K562 (cell line): ENCODE results near the gene NUFIP1. TPM values are rescaled to one million over a fixed set of nuclear protein-coding genes. Genes with fewer than 3 reads are reported as not detected.
A peak's percentile ranks its signal among the peaks of the same experiment; 100 is the strongest.

Source experiments
- CBFA2T2 ChIP-seq: fragments of 450-650 bp; conservative IDR thresholded peaks from 2 replicates; pipeline ENCODE4 v1.6.1; 2017; ENCODE audit warnings: mild to moderate bottlenecking
- CBX3 ChIP-seq, 2 experiments: IDR thresholded peaks; 1 replicate in 1 of 2; 2 replicates in 1 of 2; pipeline ENCODE4 v1.6.1; 2012; ENCODE audit warnings: inconsistent platforms in 2 of 2, low read length in 2 of 2, borderline replicate concordance in 1 of 2, control low read depth in 1 of 2
- CC2D1A ChIP-seq: fragments of 450-650 bp; IDR thresholded peaks from 2 replicates; pipeline ENCODE4 v1.6.1; 2017; ENCODE audit warnings: mild to moderate bottlenecking
- CREM ChIP-seq: IDR thresholded peaks from 2 replicates; pipeline ENCODE4 v1.6.1; 2014; ENCODE audit warnings: antibody characterized with exemption, low read depth
- CUX1 ChIP-seq: fragments of 200-800 bp; sonication (Bioruptor generic); IDR thresholded peaks from 2 replicates; pipeline ENCODE4 v1.6.1; 2016; ENCODE audit warnings: missing genetic modification characterization, missing compliant biosample characterization
- ETS2 ChIP-seq: IDR thresholded peaks from 2 replicates; pipeline ENCODE4 v1.6.1; 2016; ENCODE audit warnings: borderline replicate concordance, missing genetic modification characterization, mild to moderate bottlenecking, moderate library complexity, missing compliant biosample characterization; ENCODE audit not compliant: poor library complexity, severe bottlenecking
- FOS ChIP-seq: IDR thresholded peaks from 3 replicates; pipeline ENCODE4 v1.6.1; 2011; ENCODE audit not compliant: insufficient read length; ENCODE audit errors: extremely low read depth
- HDAC6 ChIP-seq: IDR thresholded peaks from 2 replicates; pipeline ENCODE4 v1.6.1; 2012; ENCODE audit warnings: low read depth, mild to moderate bottlenecking, control low read depth, inconsistent platforms, low read length, moderate library complexity
- HMG20A ChIP-seq: fragments of 450-650 bp; formaldehyde crosslinking; conservative IDR thresholded peaks from 2 replicates; pipeline ENCODE4 v1.4.0; 2020; ENCODE audit warnings: mild to moderate bottlenecking, mixed read lengths
- HMG20B ChIP-seq: fragments of 250-450 bp; sonication (Bioruptor Pico); IDR thresholded peaks from 2 replicates; pipeline ENCODE4 v1.5.0; 2021; ENCODE audit warnings: mild to moderate bottlenecking
- MEIS2 ChIP-seq: fragments of 450-650 bp; IDR thresholded peaks from 2 replicates; pipeline ENCODE4 v1.6.1; 2014; ENCODE audit warnings: mild to moderate bottlenecking; ENCODE audit not compliant: partially characterized antibody
- MLLT1 ChIP-seq, 2 experiments: fragments of 450-650 bp; IDR thresholded peaks; 2 replicates each; pipeline ENCODE4 v1.6.1; 2016
- POLR2AphosphoS5 ChIP-seq: IDR thresholded peaks from 2 replicates; pipeline ENCODE4 v1.6.1; 2011; ENCODE audit warnings: mild to moderate bottlenecking, low read depth, low read length, moderate library complexity; ENCODE audit not compliant: control insufficient read depth, insufficient read depth
- RBBP5 ChIP-seq: fragments of 200-600 bp; sonication (generic); IDR thresholded peaks from 2 replicates; pipeline ENCODE4 v1.6.1; 2012; ENCODE audit warnings: borderline replicate concordance, mild to moderate bottlenecking, low read length, control low read depth, inconsistent platforms; ENCODE audit not compliant: insufficient read depth, poor library complexity, severe bottlenecking
- TAF15 ChIP-seq: fragments of 200-400 bp; formaldehyde crosslinking; IDR thresholded peaks from 2 replicates; pipeline ENCODE4 v1.6.1; 2017; ENCODE audit warnings: mild to moderate bottlenecking, low read depth, low read length, moderate library complexity
- TBP ChIP-seq: optimal IDR thresholded peaks from 2 replicates; pipeline ENCODE3; 2011; ENCODE audit warnings: low read depth, low read length, improper control_type of control experiment
- TEAD1 ChIP-seq, 2 experiments: fragments of 450-650 bp in 1 of 2; sonication (generic) in 1 of 2; formaldehyde crosslinking; IDR thresholded peaks; 2 replicates each; pipeline versions ENCODE4 v1.4.0 to v1.8.0; 2020 to 2022; ENCODE audit warnings: mild to moderate bottlenecking in 2 of 2, missing genetic modification reagents in 1 of 2
- ZNF311 ChIP-seq: fragments of 250-450 bp; sonication (Bioruptor Pico); IDR thresholded peaks from 2 replicates; pipeline ENCODE4 v1.4.0; 2020; ENCODE audit warnings: mild to moderate bottlenecking, moderate library complexity
- ZNF507 ChIP-seq: conservative IDR thresholded peaks from 2 replicates; pipeline ENCODE4 v1.6.1; 2017; ENCODE audit warnings: missing genetic modification characterization, missing compliant biosample characterization
- polyA plus RNA-seq, 8 experiments: library from polyadenylated mRNA; depleted of rRNA in 4 of 8; stranded (reverse) in 5 of 8; unstranded in 3 of 8; fragments of >200 nt; fragmentation: Nextera tagmentation in 2 of 8; fragmentation: Illumina TruSeq in 1 of 8; extraction: Ambion mirVana in 2 of 8; extraction: Trizol in 1 of 8; gene quantifications; 2 replicates each; pipeline versions ENCODE4 v1.2.1 to v1.2.3, GENCODE V29; 2011 to 2014; ENCODE audit warnings: inconsistent platforms in 1 of 8, missing spikeins in 1 of 8
- total RNA-seq, 7 experiments: library from RNA; depleted of rRNA in 6 of 7; stranded (reverse); fragments of >200 nt in 6 of 7; fragmentation: Illumina TruSeq in 2 of 7; extraction: Trizol in 2 of 7; gene quantifications; 2 replicates each; pipeline versions ENCODE4 v1.2.1 to v1.2.3, GENCODE V29; 2011 to 2021; ENCODE audit warnings: low replicate concordance in 1 of 7

NUFIP1 gene
- total and polyA plus RNA-seq, 9 of the 15 experiments (the other 6 are each of a cell fraction or from before 2014, with no cell fraction given) = 2.6 to 9.7 (median 4.1) TPM

GRCh38 chr13:44917589-44918325 is 71.5 kb downstream of the NUFIP1 start (continued):
- TF ChIP-seq MLLT1 (IDR thresholded peaks at IDR 0.05) (no peak), HMG20B (CRISPR knock-in tag) (no peak), CBFA2T2 (peak; percentile 33), HMG20A (CRISPR knock-in tag) (no peak), CC2D1A (peak; percentile 89; the same call in 1 of the 2 replicates), POLR2AphosphoS5 (peak; percentile 57; the same call in 1 of the 2 replicates), MEIS2 (peak; percentile 68), RBBP5 (no peak), ETS2 (no peak), FOS (no peak), TEAD1 (CRISPR knock-in tag; IDR thresholded peaks at IDR 0.05) (peak in 1 of 2 experiments; percentile 77; a peak in 2 of 4 replicates), HDAC6 (no peak), CBX3 (IDR thresholded peaks at IDR 0.05; ENCODE audit: borderline replicate concordance in 1 of 2, low read length in 2 of 2) (no peak; a peak in 1 of 3 replicates), TBP (peak; percentile 100), ZNF507 (no peak), CREM (no peak), CUX1 (CRISPR knock-in tag) (no peak), TAF15 (no peak), ZNF311 (CRISPR knock-in tag) (no peak)
